ENCODE results near the gene KIAA0319L. TPM values are rescaled to one million over a fixed set of nuclear protein-coding genes. Genes with fewer than 3 reads are reported as not detected.
A peak's percentile ranks its signal among the peaks of the same experiment; 100 is the strongest.

Gene KIAA0319L
- total and polyA plus RNA-seq, 11 donors, result 21.0 to 108 (median 76.6) TPM

GRCh38 chr1:35532497-35533223 lies 24.5 kb downstream of the KIAA0319L start:
- Histone ChIP-seq H3K4me3 (no peak overlapping the region), H3K27me3 (no peaks in the 10 kb centered on the region), H3K4me1 (peaks cover 0 to 59% (median 29%) of the 10 kb centered on the region in 12 donors), H3K36me3 (peaks cover 0 to 26% (median 5%) of the 10 kb centered on the region in 9 donors), H3K27ac (peak overlapping the region in 8 of 12 donors; percentile 20 to 61 (median 40)), H3K9me3 (peaks cover 0 to 8% (median 0%) of the 10 kb centered on the region in 12 donors)
- intact Hi-C loops (cut with DNase I), result no loop called here
- ATAC-seq (no peak), DNase-seq (no peak)
- WGBS, 4 donors, result 35 to 45% (median 42%) methylated on average over 1 of the region's 1 CpG
- TF ChIP-seq, protein P1, sequence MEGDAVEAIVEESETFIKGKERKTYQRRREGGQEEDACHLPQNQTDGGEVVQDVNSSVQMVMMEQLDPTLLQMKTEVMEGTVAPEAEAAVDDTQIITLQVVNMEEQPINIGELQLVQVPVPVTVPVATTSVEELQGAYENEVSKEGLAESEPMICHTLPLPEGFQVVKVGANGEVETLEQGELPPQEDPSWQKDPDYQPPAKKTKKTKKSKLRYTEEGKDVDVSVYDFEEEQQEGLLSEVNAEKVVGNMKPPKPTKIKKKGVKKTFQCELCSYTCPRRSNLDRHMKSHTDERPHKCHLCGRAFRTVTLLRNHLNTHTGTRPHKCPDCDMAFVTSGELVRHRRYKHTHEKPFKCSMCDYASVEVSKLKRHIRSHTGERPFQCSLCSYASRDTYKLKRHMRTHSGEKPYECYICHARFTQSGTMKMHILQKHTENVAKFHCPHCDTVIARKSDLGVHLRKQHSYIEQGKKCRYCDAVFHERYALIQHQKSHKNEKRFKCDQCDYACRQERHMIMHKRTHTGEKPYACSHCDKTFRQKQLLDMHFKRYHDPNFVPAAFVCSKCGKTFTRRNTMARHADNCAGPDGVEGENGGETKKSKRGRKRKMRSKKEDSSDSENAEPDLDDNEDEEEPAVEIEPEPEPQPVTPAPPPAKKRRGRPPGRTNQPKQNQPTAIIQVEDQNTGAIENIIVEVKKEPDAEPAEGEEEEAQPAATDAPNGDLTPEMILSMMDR (IDR thresholded peaks at IDR 0.05), result no peak
- no peak for TF ChIP-seq POLR2A (IDR thresholded peaks at IDR 0.05)

DNA sequence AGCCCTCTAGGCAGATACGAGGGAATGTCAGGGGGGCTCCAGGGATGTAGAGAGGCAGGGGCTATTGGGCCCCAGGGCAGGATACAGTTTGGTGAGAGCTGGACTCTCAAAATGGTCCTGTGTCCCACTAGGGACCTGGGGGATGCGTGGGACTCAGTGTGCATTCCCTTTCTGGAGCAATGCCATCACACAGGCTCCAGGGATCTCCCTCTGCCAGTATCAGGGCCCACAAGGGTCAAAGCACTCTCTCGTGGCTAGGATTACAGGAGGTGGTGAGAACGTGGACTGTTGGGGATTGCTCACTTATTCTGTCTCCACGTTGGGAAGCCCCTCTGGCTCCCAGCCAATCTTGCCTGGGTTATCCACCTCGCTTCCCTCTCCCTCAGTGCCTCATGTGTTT lies 25.8 kb downstream of the KIAA0319L start:
- Histone ChIP-seq H3K4me3 (no peak overlapping the region), H3K27ac (peak overlapping the region in 8 of 12 donors; percentile 12 to 44 (median 28)), H3K36me3 (peaks cover 0 to 26% (median 5%) of the 10 kb centered on the region in 9 donors), H3K27me3 (no peaks in the 10 kb centered on the region), H3K4me1 (peaks cover 0 to 50% (median 23%) of the 10 kb centered on the region in 12 donors), H3K9me3 (peaks cover 0 to 8% (median 0%) of the 10 kb centered on the region in 12 donors)
- WGBS, 4 donors, result 54 to 65% (median 57%) methylated on average over 4 to 6 of the region's 6 CpGs
- ATAC-seq, result peak; percentile 26 to 52 (median 38)
- intact Hi-C loops (cut with DNase I), result no loop called here
- DNase-seq, result no peak
- TF ChIP-seq, protein P1 (IDR thresholded peaks at IDR 0.05), result no peak
- TF ChIP-seq POLR2A (IDR thresholded peaks at IDR 0.05), result no peak

DNA sequence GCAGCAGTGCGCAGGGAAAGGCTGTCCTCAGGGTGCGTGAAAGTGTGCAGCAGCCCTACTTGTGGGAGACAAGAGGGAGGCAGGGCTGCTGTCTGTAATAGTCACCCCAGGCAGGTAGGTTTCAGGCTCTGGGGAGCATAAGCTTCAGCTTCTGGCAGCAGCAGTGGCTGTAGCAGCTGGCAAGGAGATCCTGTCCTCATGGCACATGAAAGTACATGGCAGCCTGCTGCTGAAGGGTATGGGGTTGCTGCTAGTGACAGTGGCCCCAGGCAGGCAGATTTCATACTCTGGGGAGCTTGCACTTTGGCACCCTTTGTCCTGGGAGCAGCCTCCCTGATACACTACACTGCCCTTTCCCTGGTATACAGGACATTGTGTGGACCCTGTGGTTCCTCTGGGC lies 26.3 kb downstream of the KIAA0319L start:
- WGBS, 4 donors, result 53 to 92% (median 83%) methylated on average over 2 of the region's 2 CpGs
- ATAC-seq, result peak; percentile 78 to 94 (median 84)

DNA sequence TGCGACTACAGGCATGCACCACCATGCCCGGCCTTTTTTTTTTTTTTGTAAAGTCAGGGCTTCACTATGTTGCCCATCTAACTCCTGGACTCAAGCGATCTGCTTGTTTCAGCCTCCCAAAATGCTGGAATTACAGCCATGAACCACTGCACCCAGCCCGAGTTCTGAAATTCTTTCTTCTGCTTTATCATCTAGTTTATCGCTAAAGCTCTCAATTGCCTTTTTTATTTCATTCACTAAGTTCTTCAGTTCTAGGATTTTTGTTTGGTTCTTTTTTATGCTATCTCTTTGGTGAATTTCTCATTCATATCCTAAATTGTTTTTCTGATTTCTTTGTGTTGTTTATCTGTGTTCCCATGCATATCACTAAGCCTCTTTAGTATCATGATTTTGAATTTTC lies 27.0 kb downstream of the KIAA0319L start:
- H3K4me3 ChIP-seq, result no peak overlapping the region
- 78 to 79% (median 79%) methylated on average over 5 of the region's 5 CpGs for WGBS, 4 donors
- H3K27me3 ChIP-seq, result no peaks in the 10 kb centered on the region
- intact Hi-C loops (cut with DNase I), result no loop called here
- no peak for DNase-seq
- no peak for ATAC-seq
- peaks cover 0 to 8% (median 0%) of the 10 kb centered on the region in 12 donors for H3K9me3 ChIP-seq
- peaks cover 0 to 41% (median 23%) of the 10 kb centered on the region in 12 donors for H3K4me1 ChIP-seq
- no peak for TF ChIP-seq POLR2A (IDR thresholded peaks at IDR 0.05)
- no peak overlapping the region for H3K27ac ChIP-seq
- H3K36me3 ChIP-seq, result peaks cover 0 to 26% (median 5%) of the 10 kb centered on the region in 9 donors

More for the DNA sequence above, 26.3 kb downstream of the KIAA0319L start:
- Histone ChIP-seq H3K27me3 (no peaks in the 10 kb centered on the region), H3K9me3 (peaks cover 0 to 8% (median 0%) of the 10 kb centered on the region in 12 donors), H3K36me3 (peaks cover 0 to 26% (median 5%) of the 10 kb centered on the region in 9 donors), H3K4me3 (no peak overlapping the region), H3K4me1 (peaks cover 0 to 47% (median 23%) of the 10 kb centered on the region in 12 donors), H3K27ac (peak overlapping the region in 8 of 12 donors; percentile 12 to 44 (median 28))
- intact Hi-C loops (cut with DNase I), result no loop called here
- TF ChIP-seq POLR2A (IDR thresholded peaks at IDR 0.05), result no peak
- TF ChIP-seq, protein P1 (IDR thresholded peaks at IDR 0.05), result no peak
- DNase-seq, result peak in 2 of 5 donors; percentile 54
